HS-27A (cell line): ENCODE results near the gene MARCKSL1.
"Not testable (repeated sequence)": the region's sequence is repeated elsewhere in the genome, so short reads cannot be mapped to it uniquely, and the experiment has no call there.

ENCODE experiments used
- DNase-seq: peaks from one replicate; pipeline ENCODE4 v3.0.0-alpha.2; 2012; ENCODE audit warnings: low read depth, missing footprints

The MARCKSL1 gene

GRCh38 chr1:32335790-32336590, at the start of gene MARCKSL1:
Gene MARCKSL1, minus strand, starts transcription at chr1:32336233. Its CDS starts 200 bp downstream, at chr1:32336033.
- DNase-seq, result no peak

- no peak for DNase-seq
Measured at GRCh38 chr1:32380057-32380456, 44.0 kb upstream of the MARCKSL1 start.

DNA sequence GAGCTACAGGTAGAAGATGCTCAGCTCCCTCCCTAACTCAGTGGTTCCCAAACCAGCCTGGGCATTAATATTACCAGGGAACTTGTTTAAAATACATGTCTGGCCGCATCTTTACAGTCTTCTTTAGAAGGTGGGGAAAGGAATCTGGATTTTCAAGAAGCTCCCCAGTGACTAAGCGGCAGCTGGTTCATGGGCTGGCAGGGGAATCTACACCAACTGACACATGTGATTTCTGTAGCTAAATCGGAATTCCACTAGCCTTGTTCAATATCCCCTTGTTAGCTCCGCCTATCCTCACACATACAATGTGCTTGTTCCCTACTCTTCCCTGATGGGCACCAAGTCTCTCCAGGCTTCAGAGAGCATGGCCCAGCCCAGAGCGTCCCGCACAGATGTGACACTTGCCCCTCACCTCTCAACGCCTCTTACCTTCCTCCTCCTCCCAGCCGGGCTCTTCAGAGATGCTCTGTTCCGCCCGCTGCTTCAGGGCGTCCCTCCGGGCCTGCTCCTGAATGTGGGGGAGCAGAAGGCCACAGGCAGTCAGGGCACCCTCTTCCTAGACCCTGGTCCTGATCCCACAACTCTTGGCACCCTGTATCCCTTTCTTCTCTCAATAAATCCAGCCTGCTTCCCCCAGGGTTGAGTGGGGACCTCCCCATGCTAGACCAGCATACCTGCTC, 41.6 kb upstream of the MARCKSL1 start:
- no peak for DNase-seq

DNA sequence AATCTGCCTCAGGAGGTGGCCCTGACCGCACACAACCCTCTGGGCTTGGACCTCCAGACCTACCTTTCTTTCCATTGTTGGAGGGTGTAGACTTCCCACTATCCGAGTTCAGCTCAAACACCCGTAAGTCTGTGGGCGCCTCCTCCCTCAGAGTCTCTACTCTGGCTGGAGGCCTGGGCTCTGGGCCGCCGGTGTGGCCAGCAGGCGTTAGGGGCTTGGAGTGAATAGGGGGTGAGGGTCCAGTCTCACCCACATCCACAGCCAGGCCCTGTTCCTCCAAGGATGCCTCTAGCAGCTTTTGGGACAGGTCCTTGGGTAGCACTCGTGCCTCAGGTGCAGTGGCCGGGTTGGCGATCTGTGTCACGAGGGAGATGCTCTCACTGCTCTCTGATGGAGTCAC, 40.2 kb upstream of the MARCKSL1 start:
- no peak for DNase-seq

DNA sequence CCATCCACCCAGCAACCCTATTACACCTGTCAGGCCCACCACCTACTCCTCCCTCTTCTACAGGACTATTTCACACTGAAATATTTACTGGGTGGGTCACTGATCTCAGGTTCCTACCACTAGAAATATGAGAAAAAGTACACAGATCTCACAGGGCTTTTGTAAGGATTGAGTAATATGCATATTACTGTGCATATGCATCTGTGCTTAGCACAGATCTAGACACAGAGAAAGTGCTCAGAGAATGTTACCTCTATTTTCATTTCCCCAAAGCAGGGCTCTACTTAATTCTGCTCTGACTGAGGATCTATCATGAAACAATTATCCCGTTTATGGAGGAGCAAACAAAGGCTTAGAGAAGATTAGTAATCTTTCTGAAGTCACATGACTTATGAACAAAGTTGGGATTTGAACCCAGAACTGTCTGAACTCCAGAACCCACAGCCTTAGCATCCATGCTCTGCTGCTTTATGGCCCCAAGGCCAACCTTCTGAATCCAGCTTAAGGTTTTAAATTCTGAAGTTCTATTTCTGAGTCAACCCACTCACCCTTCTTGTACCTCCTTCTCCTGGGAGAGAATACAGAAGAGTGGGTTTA, 38.1 kb upstream of the MARCKSL1 start:
- DNase-seq, result no peak

- no peak for DNase-seq
Measured at GRCh38 chr1:32372149-32372756, 36.2 kb upstream of the MARCKSL1 start.

DNA sequence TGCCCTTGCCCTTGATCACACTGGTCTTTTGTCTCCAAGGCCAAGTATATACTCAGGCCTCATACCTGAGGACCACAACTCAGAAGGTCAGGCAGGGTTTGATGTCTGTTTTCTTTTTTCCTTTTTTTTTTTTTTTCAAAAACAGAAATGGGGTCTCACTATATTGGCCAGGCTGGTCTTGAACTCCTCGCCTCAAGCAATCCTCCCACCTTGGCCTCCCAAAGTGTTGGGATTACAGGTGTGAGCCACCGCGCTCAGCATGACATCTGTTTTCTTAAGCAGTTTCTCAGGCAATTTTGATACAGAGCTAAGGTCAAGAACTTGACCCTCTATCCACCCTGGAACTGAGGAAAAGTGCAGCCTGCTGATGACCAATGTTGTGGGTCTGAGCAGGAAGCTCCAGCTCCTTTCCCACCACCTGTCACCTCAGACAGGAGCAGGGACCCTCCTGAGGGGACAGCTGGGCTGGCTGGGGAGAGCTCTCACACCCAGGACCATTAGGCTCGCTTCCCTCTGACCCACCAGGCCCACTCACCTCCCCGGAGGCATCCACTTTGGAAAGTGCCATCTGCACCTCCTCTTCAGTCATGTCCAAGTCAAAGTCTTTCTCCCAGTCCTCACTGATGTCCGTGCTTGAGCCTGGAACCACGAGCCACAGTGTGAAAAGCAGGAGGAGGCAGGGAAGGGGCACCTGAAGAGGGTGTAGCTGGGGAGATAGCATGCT, 32.0 kb upstream of the MARCKSL1 start:
- DNase-seq, result no peak

DNA sequence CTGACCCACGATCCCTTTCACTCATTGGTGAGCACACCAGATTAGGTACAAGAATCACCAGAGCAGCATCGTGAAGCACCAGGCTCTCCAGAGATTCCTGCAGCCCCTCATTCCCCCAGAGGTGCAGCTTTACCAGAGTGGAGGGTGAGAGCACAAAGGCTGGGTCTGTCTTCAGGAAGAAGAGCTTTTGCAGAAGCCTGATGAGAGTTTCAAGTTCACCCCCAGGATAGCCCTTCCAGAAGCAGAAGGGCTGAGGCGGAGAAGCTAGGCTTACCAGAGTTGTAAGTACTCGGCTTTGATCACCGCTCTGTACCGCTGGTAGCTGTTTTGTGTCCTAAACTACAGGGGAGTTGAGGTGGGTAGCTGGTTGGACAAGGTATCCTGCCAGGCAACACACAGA, 29.4 kb upstream of the MARCKSL1 start:
- DNase-seq, result no peak

GRCh38 chr1:32364836-32365235, 28.8 kb upstream of the MARCKSL1 start:
- DNase-seq, result no peak

- no peak for DNase-seq
Measured at GRCh38 chr1:32363713-32364112, 27.7 kb upstream of the MARCKSL1 start.

GRCh38 chr1:32362474-32363313, 26.7 kb upstream of the MARCKSL1 start, which contains the start of the genes FAM229A and TSSK3:
Gene FAM229A, minus strand, starts transcription at chr1:32362485. Its CDS starts 394 bp downstream, at chr1:32362091.
Gene TSSK3, plus strand, starts transcription at chr1:32362539. Its CDS starts 163 bp downstream, at chr1:32362702.
- no peak for DNase-seq

DNA sequence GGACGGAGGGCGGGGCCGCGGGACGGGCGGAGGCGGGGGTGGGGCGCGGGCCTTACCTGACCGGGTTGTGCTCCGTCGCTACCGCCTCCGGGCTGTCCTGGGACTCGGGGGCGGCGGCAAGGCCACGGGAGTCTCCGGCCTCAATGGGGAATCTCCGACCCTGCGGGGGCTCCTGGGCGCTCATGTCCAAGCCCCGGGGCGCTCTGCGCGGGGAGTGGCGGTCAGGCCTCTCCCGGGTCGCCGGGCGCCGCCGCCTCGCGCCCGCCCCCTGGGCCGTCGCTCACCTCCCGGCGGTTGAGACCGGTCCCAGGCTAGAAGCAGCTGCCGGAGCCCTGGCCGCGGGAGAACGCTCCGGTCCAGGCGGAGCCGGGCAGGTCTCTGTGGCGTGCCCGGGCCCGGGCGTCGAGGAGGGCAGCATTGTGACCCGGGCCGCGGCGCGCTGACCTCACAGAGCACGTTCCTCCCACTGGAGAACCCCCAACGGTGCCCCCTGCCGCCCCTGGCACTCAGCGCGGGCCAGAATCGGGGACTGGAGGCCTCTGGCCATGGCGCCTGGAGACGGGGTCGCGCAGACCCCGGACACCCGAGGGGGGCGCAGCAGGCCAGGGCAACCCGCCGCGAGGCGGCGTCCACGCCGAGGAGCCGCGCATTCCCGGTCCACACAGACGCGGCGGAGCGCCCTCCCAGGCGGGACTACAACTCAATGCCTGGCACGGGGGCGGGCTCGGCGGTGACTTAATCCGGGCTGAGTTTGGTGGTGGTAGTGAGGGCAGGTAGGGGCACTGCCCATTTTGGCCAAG, 25.8 kb upstream of the MARCKSL1 start:
- DNase-seq, result no peak

DNA sequence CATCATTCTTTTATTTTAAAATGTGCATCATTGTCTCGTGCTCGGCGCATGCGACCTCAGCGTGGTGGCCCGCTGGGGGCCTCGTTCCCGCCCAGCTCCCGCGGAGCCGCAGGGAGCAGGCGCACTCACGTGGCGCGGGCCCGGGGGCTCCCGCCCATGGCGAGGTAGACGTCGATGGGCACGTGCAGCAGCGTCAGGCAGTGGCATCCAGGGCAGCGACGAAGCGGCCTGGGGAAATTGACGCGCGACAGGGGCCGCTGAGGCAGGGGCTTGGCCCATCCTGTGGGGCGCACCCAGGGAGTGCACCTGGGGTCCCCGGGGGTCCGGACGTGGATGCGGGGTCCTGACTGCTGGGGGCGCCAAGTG, 25.3 kb upstream of the MARCKSL1 start:
- no peak for DNase-seq

- no peak for DNase-seq
Measured at GRCh38 chr1:32358435-32358834, 22.4 kb upstream of the MARCKSL1 start.

DNA sequence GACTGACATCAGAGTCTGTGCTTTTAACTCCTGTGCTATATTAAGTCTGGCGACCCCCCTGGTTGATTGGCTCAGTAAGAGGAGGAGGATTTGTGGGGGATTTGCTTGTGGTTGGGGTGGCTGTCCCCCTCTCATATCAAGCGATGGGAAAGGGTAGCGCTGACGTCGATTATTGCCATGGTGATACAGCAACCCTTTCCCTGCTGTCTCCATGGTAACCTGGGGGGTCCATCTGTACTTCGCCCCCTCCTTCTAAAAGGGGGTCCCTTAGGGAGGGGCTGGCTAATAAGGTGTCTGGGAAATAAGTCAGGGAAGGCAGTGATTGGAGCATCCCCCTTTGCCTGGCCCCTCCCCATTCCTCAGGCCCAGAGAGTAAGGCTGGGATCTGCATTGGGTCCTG, 21.6 kb upstream of the MARCKSL1 start:
- DNase-seq, result no peak

DNA sequence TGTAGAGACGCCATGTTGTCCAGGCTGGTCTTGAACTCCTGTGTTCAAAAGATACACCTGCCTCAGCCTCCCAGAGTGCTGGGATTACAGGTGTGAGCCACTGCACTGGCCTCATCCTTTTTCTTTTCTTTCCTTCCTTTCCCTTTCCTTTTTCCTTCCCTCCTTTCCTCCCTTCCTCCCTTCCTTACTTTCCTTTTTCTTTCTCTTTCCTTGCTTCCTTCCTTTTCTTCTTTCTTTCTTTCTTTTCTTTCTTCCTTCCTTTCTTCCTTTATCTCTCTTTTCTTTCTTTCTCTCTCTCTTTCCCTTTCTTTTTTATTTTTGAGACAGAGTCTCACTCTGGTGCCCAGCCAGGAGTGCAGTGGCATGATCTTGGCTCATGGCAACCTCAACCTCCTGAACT, 20.4 kb upstream of the MARCKSL1 start:
- DNase-seq, result no peak

DNA sequence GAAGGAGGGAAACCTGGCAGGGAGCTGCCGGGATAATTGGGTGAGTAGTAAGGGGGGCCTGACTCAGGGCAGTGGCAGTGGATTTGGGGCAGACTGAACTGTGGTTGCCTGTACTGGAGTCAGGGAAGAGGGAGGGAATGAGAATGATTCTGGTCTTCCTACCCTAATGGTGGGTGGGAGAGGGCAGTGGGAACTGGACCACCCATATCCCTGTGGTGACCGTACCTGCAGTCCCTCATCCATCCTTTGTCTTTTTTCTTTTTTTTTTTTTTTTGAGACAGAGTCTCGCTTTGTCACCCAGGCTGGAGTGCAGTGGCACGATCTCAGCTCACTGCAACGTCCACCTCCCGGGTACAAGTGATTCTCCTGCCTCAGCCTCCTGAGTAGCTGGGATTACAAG, 19.7 kb upstream of the MARCKSL1 start:
- DNase-seq, result not testable (repeated sequence)

- no peak for DNase-seq
Measured at GRCh38 chr1:32353886-32354570, 18.0 kb upstream of the MARCKSL1 start.

DNA sequence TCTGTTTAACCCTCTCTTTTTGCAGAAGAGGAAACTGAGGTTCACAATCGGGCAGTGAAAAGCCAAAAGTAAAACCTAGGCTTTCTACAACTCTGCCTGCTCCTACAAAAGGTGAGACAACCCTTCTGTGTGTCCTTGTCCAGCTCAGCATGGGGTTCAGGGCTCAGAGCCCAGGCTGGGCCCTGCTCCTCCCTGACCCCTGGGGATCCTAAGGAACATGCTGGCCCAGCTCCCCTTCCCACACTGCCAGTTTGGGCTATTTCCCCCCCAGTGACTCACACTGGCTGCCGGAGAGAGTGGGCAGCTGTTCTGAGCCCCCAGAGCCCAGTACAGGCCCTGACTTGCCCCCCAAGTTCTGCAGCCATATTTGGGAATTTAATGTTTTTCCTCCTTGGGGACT, 17.4 kb upstream of the MARCKSL1 start:
- no peak for DNase-seq
